ENCODE results near the gene SLC25A21. TPM values are rescaled to one million over a fixed set of nuclear protein-coding genes. Genes with fewer than 3 reads are reported as not detected.

Gene SLC25A21
- total and polyA plus RNA-seq, 10 of the 15 experiments (the other 5 are each of a cell fraction or from before 2014, with no cell fraction given) = 0.06 to 0.72 (median 0.17) TPM; not detected in 3

GRCh38 chr14:36939265-36939664, 233.1 kb downstream of the SLC25A21 start (continued):
- TF ChIP-seq, protein P1, sequence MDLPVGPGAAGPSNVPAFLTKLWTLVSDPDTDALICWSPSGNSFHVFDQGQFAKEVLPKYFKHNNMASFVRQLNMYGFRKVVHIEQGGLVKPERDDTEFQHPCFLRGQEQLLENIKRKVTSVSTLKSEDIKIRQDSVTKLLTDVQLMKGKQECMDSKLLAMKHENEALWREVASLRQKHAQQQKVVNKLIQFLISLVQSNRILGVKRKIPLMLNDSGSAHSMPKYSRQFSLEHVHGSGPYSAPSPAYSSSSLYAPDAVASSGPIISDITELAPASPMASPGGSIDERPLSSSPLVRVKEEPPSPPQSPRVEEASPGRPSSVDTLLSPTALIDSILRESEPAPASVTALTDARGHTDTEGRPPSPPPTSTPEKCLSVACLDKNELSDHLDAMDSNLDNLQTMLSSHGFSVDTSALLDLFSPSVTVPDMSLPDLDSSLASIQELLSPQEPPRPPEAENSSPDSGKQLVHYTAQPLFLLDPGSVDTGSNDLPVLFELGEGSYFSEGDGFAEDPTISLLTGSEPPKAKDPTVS (IDR thresholded peaks at IDR 0.05; ENCODE audit: low read depth, low read length) = no peak
- TF ChIP-seq BACH1 (IDR thresholded peaks at IDR 0.05; ENCODE audit: borderline replicate concordance) (no peak), ZNF207 (IDR thresholded peaks at IDR 0.05; ENCODE audit: borderline replicate concordance) (no peak), CBX5 (IDR thresholded peaks at IDR 0.05; ENCODE audit: low read depth) (no peak), CUX1 (IDR thresholded peaks at IDR 0.05; ENCODE audit: insufficient replicate concordance, low read depth, low read length) (no peak), RELB (IDR thresholded peaks at IDR 0.05; ENCODE audit: low read depth) (no peak), WRNIP1 (IDR thresholded peaks at IDR 0.05; ENCODE audit: borderline replicate concordance, low read depth, low read length) (no peak)
- TF ChIP-seq, protein P2, sequence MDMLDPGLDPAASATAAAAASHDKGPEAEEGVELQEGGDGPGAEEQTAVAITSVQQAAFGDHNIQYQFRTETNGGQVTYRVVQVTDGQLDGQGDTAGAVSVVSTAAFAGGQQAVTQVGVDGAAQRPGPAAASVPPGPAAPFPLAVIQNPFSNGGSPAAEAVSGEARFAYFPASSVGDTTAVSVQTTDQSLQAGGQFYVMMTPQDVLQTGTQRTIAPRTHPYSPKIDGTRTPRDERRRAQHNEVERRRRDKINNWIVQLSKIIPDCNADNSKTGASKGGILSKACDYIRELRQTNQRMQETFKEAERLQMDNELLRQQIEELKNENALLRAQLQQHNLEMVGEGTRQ (IDR thresholded peaks at IDR 0.05; ENCODE audit: borderline replicate concordance, low read depth, low read length) = no peak

Data from GM12878 (cell line).